ENCODE data around the gene MSH5. TPM values are rescaled to one million over a fixed set of nuclear protein-coding genes. Genes with fewer than 3 reads are reported as not detected.

MSH5 gene
- total and polyA plus RNA-seq, 9 of the 15 experiments (the other 6 are each of a cell fraction or from before 2014, with no cell fraction given), result 12.5 to 104 (median 46.6) TPM

- TF ChIP-seq GTF2F1 (IDR thresholded peaks at IDR 0.05; ENCODE audit: low read depth, low read length) (peak; percentile 90; the same call in 1 of the 2 replicates), ETV1 (tag; conservative IDR thresholded peaks at IDR 0.05; ENCODE audit: low read depth) (peak; percentile 91), MNT (conservative IDR thresholded peaks at IDR 0.05) (no peak), ARHGAP35 (IDR thresholded peaks at IDR 0.05; ENCODE audit: partially characterized antibody) (no peak), RBBP5 (IDR thresholded peaks at IDR 0.05; ENCODE audit: borderline replicate concordance, insufficient read depth, low read length, poor library complexity, severe bottlenecking) (peak; percentile 77), ZBTB7A (IDR thresholded peaks at IDR 0.05; ENCODE audit: borderline replicate concordance, control insufficient read depth, low read depth, low read length) (no peak), NCOA4 (IDR thresholded peaks at IDR 0.05; ENCODE audit: partially characterized antibody) (no peak), ZNF609 (CRISPR knock-in tag; IDR thresholded peaks at IDR 0.05; ENCODE audit: borderline replicate concordance) (peak; percentile 60; the same call in 1 of the 2 replicates), PHTF2 (CRISPR knock-in tag; IDR thresholded peaks at IDR 0.05) (no peak), ZNF740 (CRISPR knock-in tag; IDR thresholded peaks at IDR 0.05) (no peak), ZNF740 (tag; IDR thresholded peaks at IDR 0.05) (0 out of 4 replicates have a peak, but pooled peaks of 1 of the 2 experiments have one; percentile 41), TSC22D4 (tag; IDR thresholded peaks at IDR 0.05) (no peak), PYGO2 (tag; IDR thresholded peaks at IDR 0.05) (0 out of 2 replicates have a peak, but pooled peaks have one; percentile 67), ZNF277 (CRISPR knock-in tag; IDR thresholded peaks at IDR 0.05; ENCODE audit: borderline replicate concordance) (no peak), TFAM (CRISPR knock-in tag; conservative IDR thresholded peaks at IDR 0.05) (no peak)
These were observed 1.5 kb upstream of the MSH5 start (continued) for GRCh38 chr6:31737991-31738979.
